PFSK-1 (cell line): ENCODE measurements around the gene SPAG5.

ENCODE experiments used
- FOXP2 ChIP-seq: optimal IDR thresholded peaks from 2 replicates; pipeline ENCODE3; 2011; ENCODE audit warnings: borderline replicate concordance, control low read depth, inconsistent platforms; ENCODE audit not compliant: insufficient read depth; ENCODE audit errors: extremely low read length, extremely low read depth
- POLR2AphosphoS5 ChIP-seq: IDR thresholded peaks from 2 replicates; pipeline ENCODE4 v1.6.1; 2012; ENCODE audit warnings: low read depth, mild to moderate bottlenecking, control low read depth, low read length, moderate library complexity
- SIN3A ChIP-seq: IDR thresholded peaks from 2 replicates; pipeline ENCODE4 v1.6.1; 2012; ENCODE audit warnings: mild to moderate bottlenecking, low read length, moderate library complexity, borderline replicate concordance; ENCODE audit not compliant: insufficient read depth
- TAF1 ChIP-seq: IDR thresholded peaks from 2 replicates; pipeline ENCODE4 v1.6.1; 2012; ENCODE audit warnings: low read length, control low read depth, borderline replicate concordance; ENCODE audit not compliant: insufficient read depth

DNA sequence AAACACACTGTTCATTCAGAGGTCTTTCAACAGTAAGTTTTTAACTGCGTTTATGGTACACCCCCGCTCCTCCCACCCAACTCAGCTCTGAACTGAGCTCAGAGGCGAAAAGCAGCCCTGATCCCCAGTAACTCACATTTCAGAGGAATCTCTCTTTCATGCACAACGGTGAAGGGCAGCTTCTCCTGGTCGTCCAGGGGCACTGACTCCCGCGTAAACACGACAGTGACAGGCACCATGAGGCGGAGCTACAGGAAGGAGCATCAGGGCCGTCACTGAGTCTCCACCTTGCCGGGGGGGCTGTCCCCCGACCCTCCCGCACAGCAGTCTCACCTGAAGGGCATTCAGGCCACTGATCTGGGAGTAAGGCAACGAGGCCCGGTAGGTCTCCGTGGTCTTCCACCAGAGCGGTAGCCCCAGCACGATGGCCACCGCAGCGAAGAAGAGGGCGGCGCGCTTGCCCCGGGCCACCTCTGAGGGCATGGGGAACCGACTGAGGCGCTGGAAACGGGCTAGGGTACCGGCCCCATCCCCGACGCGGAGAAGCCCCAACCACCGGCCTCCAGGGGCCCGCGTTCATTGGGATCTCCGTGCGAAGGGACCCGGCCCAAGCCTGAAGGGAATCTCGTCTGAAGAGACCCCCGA lies 28.0 kb downstream of the SPAG5 start:
- no peak for TF ChIP-seq TAF1
- TF ChIP-seq POLR2AphosphoS5: no peak
- TF ChIP-seq SIN3A: peak; percentile 56; the same call in 1 of the 2 replicates
- TF ChIP-seq FOXP2: peak; percentile 66
